SHP77 (cell line): Measurements from ENCODE around the gene ATP13A1.
"Not testable (repeated sequence)": the region's sequence is repeated elsewhere in the genome, so short reads cannot be mapped to it uniquely, and the experiment has no call there.

ENCODE experiments used
- DNase-seq, 2 experiments: peaks; one replicate each; lab custom pipeline; 2025; lab: John Stamatoyannopoulos, UW

The ATP13A1 gene

DNA sequence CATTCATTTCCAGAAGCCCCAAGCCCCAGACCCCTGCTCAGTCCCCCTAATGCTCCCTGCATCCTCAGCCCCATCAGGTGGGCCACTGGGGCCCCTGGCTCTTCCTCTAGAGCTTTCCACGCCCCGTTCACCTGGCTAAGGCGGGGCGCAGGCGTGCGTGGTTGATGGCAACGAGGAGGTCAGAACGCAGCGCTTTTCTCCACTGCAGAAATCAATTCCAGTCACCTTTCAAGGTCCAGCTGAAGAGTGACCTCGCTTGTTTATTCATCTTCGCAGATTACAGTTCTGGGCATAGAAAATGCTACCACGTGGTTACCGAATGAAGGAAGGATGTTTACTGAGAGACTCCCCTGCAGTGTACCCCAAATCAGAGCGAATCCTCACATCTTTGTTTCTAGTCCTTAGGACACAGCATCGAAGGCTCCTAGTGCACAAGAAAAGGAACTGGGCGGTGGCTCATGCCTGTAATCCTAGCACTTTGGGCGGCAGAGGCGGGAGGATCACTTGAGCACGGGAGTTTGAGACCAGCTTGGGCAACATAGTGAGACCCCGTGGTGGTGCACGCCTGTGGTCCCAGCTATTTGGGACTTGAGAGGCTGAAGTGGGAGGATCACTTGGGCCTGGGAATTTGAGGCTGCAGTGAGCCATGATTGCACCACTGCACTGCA lies 44.2 kb downstream of the ATP13A1 start:
- DNase-seq = no peak

DNA sequence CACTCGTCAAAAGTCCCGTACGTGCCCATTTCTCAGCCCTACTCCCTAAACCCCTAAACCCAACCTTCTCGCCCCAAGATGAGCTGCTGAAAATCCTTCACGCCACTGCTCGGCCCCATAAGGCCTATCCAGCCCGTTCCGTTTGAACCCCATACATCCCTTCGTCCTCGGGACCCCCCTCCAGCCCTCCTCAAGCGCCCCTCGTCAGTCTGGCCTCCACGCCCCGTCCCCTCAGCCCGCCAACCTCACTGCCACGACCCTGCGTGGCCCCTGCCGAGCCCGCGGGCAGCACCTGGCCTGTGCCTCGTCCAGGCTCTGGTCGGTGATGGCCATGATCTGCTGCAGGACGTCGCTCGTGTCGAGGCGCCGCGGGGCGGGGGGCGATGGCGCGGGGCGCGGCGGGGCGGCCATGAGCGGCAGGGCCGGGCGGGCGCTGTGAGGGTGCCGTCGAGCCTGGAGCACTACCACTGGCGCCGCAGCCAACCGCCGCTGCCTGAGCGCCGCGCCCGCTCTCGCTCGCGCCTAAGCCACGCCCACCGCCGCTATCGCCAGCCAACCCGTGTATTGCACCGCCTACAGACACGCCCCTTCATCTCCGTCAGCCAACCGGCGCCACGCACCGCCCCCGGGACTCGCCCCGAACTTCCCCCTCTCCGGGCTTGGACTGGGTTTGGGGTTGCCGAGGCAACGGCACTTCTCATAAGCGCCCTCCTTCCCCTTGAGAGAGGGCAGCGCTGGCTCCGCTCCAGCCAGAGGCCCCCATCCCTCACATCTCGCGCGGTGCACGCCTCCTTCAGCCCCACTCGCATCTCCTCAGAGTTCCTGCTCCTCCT lies 45.0 kb downstream of the ATP13A1 start, which contains the start of gene PBX4:
Gene PBX4, minus strand, starts transcription at position 469 of the 833 bp plus-strand sequence. Its CDS starts 58 bp downstream, at position 411.
- DNase-seq = peak; percentile 57 to 83

DNA sequence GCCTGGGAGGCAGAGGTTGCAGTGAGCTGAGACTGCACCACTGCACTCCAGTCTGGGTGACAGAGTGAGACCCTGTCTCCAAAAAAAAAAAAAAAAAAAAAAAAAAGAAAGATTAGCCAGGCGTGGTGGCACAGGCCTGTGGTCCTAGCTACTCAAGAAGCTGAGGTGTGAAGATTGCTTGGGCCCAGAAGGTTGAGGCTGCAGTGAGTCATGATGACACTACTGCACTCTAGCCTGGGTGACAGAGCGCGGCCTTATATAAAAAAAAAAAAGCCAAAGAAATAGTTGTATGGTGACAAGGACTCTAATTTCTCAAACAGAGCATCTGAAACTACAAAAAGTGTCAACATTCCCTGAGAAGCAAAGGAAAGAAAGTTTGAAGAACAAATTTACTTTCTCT lies 48.4 kb downstream of the ATP13A1 start:
- no peak for DNase-seq

DNA sequence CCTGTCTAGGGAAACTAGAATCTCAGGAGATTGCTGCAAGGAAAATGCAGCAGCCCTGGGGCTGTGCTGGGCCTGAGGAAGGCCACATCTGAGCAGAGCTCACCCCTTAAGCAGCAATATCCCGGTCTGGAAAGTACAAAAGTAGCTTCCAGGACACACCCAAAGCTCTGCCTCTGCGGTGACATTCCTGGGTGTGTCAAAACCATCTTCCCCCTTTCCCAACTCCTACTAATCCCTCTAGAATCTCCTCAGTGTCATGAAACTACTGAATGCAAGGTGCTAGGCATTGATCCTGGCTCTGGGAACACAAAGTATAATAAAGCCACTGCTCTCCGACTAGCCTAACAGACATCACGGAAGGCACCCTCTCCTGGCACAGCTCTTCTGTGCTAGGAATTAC lies 50.0 kb downstream of the ATP13A1 start:
- no peak for DNase-seq

DNA sequence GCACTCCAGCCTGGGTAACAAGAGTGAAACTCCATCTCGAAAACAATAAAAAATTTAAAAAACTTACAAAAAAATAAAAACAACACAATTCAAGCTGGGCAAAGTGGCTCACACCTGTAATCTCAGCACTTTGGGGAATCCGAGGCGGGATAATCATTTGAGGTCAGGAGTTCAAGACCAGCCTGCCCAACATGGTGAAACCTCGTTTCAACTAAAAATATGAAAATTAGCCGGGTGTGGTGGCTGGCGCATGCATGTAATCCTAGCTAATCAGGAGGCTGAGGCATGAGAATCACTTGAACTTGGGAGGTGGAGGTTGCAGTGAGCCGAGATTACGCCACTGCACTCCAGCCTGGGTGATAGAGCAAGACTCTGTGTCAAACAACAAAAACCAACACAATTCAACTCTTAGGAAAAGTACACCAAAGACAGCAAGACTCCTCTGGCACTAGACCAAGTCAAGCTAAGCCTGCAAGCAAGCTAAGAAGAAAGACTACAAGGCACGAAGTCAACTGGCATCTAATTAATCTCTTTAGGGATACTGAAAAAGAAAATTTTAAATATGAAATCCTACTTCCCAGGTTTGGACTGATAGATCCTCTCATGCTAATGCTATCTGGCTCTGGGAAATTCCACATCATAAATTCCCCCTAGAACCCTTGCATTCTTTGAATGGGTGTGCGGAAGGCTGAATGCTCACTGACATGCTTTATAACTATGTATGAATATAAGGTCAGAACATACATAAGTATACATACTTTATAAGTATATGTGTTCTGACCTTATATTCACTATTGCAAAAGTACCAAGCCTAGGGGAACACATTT lies 52.9 kb downstream of the ATP13A1 start:
- DNase-seq = no peak

DNA sequence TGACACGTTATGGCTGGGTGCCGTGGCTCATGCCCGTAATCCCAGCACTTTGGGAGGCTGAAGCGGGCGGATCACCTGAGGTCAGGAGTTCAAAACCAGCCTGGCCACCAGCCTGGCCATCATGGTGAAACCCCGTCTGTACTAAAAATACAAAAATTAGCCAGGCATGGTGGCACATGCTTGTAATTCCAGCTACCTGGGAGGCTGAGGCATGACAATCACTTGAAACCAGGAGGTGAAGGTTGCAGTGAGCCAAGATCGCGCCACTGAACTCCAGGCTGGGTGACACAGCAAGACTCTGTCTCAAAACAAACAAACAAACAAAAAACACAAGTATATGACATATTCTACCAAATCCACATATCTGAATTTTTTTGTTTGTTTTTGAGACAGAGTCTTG lies 56.8 kb downstream of the ATP13A1 start:
- not testable (repeated sequence) for DNase-seq

DNA sequence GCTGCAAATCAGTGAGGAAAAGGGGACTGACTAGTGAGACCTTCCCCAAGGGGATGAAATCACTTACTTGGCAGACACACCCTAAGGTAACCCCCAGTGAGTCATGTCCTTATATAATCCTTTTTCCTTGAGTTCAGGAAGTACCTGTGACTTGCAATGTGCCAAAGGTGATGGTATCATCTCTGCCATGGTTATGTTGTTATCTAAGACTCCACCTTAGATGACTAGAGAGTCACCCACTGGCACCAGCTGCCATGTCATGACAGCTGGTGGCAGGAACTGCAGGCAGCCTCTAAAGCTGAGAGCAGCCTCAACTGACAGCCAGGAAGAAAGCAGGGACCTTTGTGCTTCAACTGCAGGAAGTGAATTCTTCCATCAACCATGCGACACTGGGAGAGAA lies 57.5 kb downstream of the ATP13A1 start:
- DNase-seq = no peak

DNA sequence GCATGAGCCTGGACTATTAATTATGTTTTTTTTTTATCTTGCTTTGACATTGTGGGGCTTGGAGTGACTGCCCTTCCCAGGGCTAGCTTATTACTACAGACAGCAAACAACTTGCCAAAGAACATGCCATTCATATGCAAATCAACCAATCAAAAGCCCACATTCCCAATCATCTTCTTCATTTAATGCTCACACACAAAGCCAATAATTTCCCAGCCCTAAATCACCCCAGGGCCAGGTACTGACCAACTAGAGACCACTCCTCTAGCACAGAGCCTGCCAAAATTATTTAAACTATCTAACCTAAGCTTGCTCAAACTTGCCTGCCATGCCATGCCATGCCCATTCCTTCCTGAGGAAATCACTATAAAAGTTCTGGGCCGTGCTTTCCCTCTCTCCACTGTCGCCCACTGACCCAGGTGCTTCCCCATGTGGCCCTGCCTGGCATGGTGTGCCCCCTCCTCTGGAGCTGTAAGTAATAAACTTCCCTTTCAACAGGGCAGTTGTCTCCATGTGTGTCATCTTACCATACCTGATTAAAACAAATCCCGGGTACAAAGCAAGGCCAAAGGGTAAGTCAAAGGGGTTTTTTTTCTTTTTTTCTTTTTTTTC lies 60.7 kb downstream of the ATP13A1 start:
- DNase-seq = no peak

DNA sequence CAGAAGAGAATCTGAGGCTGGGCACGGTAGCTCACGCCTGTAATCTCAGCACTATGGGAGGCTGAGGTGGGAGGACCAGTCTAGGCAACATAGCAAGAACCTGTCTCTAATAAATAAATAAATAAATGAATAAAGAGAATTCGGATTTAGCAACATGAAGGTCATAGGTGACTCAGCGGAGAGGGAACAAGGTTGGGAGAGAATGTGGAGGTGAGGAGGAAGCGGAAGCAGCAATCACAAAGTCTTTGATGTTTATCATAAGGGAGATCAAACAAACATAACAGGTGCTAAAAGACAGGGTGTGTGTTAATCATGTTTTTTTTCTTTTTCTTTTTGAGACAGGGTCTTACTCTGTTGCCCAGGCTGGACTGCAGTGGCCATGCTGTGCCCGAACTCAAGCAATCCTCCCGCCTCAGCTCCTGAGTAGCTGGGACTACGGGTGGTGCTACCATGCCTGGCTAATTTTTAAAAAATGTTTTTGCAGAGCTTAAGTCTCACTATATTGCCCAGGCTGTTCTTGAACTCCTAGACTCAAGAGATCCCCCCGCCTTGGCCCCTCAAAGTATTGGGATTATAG lies 61.3 kb downstream of the ATP13A1 start:
- DNase-seq = no peak

DNA sequence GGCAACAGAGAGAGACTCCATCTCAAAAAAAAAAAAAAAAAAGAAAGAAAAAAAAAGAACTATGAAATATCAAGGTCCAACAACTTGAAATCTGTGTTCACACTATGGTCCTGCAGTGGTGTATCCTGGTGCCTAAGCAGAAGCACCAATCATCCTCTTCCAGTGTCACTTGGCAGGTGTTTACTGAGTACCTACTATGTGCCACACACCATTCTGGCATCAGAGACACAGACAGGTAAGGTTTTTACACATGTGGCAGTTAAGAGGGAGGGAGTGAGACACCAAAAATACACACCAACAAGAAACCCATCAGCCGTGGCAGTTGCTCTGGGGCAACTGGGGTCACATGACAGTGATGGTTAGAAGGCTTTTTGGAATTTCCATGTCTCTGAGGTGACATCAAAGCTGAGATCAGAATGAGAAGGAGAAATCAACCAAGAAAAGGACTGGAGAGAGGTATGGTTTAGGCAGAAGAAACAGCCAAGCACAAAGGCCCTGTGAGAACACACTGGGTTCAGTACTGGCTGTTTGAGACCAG lies 62.6 kb downstream of the ATP13A1 start:
- no peak for DNase-seq

DNA sequence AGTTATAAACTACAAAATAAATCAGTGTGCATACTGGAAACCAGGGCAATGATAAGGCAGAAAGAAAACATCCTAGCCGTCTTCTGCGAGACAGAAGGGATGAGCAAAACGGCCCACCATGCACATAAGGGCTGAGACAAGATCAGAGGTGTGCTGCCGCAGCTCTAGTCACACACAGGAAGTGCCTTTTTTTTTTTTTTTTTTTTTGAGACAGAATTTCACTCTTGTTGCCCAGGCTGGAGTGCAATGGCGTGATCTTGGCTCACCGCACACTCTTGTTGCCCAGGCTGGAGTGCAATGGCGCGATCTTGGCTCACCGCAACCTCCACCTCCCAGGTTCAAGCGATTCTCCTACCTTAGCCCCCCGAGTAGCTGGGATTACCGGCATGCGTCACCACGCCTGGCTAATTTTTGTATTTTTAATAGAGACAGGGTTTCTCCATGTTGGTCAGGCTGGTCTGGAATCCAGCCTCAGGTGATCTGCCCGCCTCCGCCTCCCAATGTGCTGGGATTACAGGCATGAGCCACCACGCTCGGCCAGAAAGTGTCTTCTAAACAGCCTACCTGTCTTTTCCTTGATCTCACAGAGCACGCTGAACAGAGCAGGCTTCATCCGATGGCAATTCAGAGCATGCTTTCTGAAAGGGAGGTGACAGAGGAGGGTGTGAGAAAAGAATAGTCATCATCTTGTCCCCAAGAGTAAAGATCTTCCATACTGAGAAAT lies 64.6 kb downstream of the ATP13A1 start:
- DNase-seq = not testable (repeated sequence)

DNA sequence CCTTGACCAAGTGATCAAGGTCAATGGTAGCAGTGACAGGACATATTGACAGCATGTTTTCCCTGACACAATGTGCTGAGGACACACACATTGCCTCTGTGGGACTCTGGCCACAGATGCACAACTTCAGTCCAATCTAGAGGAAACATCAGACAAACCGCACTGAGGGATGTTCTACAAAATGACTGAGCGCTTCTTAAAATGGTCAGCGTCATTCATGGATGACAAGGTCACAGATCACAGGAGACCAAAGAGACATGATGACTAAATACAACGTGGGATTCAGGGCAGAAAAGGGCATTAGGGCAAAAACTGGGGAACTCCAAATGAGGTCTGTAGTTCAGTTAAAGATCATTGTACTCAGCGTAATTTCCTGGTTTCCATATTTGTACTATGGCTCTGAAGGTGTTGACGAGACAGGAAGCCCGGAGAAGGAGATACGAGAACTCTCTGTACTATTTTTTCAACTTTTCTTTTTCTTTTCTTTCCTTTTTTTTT lies 65.6 kb downstream of the ATP13A1 start:
- DNase-seq = no peak
